GM19240 (cell line): ENCODE results near the gene WWC1.
"Not testable (repeated sequence)": the region's sequence is repeated elsewhere in the genome, so short reads cannot be mapped to it uniquely, and the experiment has no call there.

Source experiments
- DNase-seq: peaks from one replicate; pipeline ENCODE4 v3.0.0; 2011; ENCODE audit warnings: low spot score; ENCODE audit not compliant: insufficient read length

WWC1 gene

DNA sequence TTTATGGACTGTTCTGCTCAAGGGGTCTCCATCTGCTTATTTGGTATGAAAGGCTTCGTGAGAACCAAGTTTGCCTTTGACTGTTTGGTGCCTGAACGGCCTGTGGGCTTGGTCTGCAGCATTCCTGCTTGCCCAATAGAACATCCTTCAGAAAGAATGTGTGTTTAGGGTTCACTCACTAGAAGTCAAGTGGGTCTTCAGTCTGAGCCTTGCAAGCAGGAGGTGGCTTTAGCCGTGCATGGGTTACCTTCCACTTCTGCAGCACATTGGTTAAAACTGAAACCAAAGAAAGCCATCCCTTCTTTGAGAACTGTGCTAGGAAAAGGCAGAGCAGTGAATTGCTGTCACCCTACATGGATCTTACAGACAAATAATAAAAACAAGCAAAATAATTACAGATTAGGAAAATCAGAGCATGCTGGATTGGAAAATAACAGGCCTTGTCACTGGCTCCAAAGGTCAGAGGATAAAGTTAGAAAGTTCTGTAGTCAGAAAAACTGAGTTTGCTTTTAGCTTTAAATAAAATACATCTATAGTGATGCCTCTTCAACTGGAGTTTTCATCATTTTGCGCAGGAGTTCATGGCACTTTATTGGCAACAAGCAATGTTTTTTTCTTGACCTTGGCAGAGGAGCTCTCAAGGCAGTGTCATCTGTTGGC lies 16.6 kb downstream of the WWC1 start:
- no peak for DNase-seq

DNA sequence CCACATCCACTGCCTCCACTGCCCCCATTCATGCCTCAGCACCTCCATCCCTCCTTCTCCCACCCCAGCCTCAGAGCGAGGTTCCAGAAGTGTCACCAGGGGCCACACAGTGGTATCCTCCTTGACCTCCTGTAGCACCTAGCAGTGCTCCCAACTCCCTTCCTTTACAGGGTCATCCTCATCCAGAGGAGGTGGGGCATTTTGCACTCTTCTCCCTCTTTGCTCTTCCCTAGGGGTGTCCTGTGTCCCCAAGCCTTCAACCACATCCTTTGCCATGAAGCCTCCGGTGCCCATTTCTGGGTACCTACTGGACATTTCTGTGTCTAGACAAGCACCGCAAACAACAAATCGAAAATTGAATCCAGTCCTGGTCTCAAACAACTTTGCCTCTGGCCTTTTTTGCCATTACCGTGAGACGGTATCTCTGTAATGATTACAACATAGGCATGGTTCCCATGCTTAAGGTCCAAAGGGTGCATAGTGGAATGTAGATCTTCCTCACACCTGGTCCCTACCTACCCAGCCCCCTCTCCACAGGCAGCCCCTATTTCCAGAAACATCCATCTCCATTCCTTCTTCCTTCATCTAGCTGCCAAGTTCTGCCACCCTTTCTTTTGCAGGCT lies 17.6 kb downstream of the WWC1 start:
- DNase-seq: no peak

DNA sequence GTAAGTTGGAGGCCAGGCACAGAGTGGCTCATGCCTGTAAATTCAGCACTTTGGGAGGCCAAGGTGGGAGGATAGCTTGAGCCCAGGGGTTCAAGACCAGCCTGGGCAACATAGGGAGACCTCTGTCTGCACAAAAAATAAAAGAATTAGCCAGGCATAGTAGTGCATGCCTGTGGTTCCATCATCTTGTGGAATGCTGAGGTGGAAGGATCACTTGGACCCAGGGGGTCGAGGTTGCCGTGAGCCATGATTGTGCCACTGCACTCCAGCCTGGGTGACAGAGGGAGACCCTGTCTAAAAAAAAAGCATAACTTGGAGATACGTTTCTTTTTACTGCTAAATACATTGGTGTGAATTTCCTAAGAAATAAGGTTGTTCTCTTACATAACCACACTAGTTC lies 19.1 kb downstream of the WWC1 start:
- DNase-seq: not testable (repeated sequence)

DNA sequence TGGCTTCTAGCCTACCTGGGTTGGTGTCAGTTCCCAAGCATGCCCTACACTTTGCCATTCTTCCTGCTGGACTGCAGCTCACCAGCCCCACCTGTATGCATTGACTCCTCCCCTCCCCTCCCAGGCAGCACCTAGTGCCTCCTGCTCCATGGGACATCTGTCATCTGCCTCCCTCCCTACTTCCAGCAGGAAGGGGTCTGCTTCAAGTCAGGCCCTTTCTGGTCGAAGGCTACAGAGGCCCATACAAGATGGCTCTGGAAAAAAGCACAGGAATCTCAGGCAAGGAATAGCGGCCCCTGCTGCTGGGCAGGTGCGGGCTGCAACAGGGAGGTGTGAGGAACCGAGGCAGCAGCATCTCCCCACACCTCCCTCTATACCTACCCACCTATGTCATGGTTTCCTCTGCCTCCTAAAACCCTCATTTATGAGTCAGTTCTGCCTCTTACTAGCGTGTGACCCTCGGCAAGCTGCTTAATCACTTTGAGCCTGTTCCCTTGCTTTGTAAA lies 19.7 kb downstream of the WWC1 start:
- no peak for DNase-seq

DNA sequence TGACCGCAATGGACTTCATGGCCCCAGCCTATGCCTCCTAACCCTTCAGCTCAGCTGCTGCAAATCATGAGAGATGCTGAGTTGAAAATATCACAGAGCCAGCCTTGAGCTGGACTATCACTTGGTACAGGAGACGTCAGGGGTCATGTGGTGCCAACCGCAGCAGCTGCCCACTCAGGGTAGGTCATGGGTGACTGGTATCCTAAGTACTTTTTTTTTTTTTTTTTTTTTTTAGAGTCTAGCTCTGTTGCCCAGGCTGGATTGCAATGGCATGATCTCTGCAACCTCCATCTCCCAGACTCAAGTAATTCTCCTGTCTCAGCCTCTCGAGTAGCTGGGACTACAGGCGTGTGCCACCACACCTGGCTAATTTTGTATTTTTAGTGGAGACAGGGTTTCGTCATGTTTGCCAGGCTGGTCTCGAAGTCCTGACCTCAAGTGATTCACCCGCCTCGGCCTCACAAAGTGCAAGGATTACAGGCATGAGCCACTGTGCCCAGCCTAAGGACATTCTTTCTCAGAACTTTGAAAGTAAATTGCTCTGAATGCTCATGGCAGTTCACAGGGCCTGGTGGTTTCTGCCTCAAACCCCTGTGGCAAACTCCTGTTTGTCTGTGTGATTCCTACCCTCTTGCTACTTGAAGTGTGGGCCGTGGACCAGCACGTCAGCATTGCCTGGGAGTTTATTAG lies 21.3 kb downstream of the WWC1 start:
- no peak for DNase-seq

DNA sequence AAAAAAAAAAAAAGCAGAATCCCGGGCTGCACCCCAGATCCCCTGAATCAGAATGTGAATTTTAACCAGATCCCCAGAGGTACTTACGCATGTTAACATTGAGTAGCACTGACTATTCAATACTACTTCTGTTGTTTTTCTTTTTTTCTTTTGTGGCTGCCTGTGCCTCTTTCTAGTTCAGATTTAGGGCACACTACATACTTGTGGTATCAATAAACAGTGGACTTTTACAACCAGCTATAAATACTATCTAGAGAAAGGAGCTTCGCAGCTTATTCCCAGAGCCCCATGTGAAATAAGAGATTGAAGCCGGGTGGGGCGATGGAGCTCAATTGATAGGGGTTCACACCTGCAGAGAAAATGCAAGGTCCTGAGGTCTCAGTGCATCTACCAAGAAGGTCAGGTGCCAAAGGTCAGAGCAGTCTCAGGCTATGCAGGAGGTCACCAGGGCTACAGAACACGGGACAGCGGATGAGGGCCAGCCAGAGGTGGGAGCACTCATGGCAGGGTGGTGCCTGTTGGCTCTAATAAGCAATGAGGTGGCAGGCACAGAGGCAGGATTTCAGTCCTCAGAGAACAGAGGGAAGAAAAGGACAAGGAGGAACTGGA lies 22.3 kb downstream of the WWC1 start:
- DNase-seq: no peak

DNA sequence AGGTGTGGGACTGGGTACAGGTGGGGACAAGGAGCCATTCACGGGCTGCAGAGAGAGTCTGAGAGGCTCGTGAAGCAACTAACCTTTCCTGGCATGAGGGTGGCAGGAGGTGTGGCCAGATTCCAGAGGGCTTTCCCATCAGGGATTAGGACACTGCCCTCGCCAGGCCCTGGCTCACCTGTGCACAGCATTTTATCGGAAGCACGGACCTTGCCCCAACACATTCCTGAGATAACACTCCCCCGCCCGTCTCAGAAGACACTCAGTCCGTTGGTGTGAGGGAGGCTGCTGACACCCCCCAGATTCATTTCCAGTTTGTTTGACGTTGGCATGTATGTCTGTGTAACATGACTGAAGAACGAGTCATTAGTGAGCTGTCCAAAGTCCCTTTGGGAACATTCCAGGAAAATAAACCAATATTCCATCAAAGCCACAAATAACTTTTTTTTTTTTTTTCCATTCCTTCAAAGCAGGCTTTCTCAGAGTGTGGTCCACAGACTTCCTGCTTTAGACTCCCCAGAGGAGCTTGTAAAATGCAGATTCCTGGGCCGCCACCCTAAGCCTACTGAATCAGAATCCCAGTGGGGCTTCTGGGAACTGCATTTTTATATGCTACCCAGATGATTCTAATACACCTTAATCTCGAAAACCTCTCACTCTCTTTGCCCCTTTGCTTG lies 23.4 kb downstream of the WWC1 start:
- no peak for DNase-seq

DNA sequence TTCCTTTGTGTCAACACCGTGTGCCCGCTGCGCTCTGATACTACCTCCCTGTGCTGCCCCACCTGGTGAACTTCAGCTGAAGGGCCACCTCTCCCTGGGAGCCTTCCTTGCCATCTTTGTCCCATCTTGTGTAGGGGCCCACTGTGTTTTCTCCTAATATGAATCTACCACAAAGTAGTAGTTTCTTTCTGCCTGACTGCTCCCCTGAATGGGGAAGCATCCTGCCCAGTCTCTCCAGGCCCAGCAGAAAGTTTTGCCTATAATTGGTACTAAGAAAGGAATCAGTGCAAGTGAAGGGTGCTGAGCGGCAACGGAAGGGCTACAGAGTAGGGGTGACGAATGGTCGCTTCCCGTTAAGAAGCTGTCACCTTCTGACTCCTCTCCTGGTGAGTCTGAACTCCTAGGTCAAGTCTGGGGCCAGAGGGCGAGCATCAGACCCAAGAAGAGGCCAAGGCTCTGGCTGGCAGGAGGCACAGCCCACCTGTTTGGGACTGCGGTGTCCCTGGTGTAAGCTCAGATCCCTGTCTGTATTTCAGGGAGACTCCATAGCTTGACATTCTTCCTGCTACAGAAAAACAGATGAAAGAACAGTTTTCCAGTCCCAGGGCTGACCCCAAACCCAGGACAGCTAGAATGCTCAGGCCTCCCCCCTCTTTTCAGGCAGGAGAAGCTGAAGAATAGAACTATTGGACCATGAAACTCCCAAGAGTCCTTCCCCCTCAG lies 24.1 kb downstream of the WWC1 start:
- DNase-seq: no peak

DNA sequence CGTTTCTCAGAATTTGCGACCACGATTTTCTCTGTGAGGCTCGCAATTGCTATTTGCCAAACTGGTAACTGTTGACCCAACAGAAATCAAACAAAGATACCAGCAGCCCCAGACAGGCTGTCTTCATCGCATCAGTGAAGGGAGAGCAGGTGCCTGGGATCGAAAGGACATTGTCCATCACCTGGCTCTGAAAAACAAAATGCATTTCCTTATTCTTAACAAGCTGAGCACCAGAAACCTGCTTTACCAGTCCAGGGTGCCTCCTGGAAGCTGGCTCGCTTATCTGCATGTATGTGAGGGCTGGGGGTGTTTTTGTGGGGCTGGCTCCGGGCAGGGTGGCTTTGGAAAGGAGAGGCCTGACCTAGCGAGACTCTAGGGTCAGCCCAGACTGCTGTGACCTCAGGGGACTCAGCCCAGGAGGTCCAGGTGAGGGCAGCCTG lies 24.7 kb downstream of the WWC1 start:
- no peak for DNase-seq

DNA sequence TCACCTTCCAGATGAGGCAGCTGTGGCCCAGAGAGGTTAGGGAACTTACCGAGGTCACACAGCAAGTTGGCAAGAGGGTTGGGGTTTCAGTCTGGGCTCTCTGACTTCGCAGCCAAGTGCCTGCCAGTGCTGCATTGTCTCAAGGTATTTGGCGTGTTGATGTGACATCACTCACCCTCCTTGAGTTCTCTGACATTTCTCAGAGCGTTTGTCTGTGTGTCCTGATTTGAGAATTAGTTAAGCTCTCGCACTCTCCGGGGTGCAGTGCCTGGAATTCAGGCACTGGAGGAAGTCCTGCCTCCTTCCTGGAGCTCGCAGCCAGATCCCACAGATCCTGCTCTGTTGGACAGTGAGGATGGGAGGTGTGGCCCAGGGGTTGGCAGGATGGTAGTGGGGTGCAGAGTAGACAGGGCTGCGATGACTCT lies 25.7 kb downstream of the WWC1 start:
- DNase-seq: no peak

DNA sequence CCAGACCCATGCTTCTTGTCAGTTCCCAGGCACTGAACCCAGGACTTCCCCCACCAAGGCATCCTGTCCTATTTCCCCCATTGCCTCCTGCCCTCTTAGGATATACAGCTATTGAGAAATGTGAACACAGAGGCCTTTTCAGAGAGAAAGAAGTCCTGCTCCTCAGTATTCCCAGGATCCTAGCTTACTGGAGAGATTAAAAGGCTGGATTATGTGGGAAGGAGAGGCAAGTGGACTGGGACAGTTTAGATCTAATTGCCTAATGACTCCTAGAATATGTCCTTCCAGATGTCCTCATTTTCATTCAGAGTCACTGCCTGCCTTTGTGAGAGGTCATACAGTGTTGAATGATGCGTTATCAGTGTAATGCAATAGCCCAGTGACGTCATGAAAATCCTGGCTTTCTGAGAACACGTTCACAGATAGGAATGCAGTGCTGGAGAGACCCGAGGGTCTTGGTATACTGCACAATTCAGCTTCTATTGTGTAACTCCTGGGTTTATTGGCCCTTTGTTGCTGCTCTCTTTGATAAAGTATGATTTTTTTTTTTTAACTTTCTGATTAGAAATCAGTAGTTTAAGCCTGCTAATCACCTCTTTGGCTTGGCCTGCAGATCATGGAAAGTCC lies 26.2 kb downstream of the WWC1 start:
- DNase-seq: no peak

DNA sequence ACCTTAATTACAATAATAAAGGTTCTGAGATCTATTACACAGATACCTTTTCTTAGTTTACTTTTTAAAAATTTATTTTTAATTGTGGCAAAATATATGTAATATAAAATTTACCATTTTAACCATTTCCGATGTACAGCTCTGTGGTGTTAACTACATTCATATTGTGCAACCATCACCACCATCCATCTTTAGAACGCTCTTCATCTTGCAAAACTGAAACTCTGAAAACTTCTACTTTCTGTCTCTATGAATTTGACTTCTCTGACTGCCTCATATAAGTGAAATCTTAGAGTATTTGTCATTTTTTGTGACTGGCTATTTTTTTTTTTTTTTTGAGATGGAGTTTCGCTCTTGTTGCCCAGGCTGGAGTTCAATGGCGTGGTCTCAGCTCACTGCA lies 26.8 kb downstream of the WWC1 start:
- DNase-seq: no peak

DNA sequence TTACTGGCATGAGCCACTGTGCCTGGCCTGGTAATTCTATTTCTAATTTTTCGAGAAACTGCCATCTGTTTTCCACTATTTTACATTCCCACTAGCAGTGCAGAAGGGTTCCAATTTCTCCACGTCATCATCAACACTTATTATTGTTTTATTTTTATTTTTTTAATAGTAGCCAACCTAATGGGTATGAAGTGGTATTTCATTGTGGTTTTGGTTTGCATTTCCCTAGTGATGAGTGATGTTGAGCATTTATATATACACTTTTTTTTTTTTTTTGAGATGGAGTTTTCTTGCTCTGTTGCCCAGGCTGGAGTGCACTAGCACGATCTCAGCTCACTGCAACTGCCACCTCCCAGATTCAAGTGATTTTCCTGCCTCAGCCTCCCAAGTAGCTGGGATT lies 28.3 kb downstream of the WWC1 start:
- no peak for DNase-seq

DNA sequence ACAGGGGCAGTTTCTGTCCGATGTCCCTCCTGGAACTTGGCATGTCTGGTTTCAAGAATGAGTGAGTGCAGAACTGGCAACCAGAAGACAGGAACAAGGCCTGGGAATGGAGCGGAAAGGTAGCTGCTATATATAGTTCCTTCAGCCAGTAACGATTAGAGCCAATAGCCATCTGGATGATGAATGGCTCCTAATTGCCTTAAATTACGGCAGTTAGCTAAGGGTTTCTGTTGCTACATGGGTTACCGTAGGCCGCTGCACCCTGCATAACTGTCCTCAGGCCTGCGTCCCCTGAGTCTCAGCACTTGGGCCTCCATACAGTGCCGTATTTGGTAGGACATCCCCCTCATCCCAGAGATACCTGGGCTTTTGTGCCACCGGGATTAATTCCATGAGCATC lies 29.4 kb downstream of the WWC1 start:
- no peak for DNase-seq

DNA sequence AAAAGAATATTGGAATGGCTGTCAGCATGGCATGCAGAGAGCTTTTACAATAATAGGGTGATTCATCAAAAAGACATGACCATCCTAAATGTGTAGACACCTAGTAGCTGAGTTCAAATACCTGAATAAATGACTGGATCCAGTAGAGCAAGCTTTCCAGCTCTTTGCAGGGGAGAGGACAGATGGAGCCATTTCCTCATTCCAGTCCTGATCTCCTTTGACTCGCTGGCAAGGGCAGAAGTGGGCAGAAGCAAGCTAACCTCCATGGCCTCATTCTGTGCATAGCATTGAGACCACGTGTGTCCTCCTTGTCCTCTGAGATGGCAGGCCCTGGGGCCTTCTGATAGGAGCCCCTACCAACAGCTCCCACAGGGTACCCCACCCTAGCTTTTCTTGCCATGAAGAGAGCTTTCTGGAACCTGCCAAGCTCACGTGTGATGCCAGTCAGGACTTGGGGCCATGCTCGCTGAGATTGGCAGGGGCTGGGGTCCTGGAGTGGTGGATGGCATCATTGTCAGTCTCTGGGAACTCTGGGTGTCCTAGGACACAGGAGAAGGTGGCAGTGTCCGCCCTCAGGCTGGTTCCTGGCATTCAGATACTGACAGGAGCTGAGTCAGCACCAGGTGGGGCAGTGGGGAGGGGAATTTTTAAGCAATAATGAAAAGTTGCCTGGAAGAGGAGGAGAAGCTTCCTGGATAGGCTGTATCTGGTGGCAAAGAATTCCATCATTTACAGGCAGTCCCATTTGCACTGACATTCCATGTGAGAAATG lies 33.6 kb downstream of the WWC1 start:
- no peak for DNase-seq

DNA sequence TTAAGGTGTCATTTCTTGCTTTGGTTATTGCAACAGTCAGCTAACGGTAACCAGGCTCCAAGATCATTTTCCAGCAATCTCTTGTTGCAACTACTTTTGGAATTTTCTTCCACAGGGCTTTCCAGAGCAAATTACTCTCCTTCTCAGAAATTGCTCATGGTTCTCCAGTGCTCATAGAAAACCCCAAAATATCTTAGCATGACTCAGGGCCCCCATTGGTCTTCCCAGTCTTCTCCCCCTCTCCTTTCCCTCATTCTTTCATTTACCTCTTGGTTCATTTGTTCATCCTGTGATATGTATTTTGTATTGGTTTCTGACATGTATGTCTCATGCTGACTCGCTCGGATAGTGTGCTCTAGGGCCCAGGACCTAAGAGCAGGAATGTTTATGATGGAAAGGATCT lies 35.6 kb downstream of the WWC1 start:
- DNase-seq: no peak

DNA sequence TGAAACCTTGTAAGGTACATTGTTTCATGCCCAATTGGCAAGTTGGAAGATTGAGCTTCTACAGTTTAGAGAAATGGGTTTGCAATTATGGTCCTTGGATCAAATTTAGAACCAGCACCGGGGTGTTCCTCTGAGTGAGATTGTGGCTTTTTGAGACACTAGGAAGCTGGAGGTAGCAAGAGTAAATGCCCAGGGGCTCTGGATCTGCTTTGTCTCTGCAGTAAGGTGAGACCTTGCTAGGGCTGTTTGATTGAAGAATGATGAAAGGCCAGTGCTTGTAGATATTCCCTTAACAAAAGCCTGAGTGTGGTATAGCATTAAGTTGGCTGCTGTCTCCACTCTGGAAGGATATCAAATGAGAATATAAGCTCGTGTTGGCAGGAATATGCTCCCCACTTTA lies 36.0 kb downstream of the WWC1 start:
- DNase-seq: no peak

DNA sequence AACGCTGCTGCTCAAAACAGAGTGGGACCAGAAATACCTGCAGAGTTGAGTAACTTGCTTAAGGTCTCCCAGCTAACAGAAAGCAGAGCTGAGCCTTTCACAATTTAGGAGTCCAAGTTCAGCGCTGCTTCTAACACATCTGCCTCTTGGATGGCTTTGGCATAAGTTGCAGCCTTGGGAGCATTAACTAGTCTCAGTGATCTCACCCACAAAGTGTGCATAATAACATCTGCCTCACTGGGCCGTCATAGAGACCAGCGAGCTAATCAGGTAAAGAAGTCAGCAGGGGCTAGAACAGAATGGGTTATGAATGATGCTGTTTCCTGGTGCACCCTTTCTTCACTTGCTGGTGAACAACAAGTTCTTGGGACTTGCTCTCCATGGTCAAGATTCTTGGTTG lies 36.5 kb downstream of the WWC1 start:
- no peak for DNase-seq

DNA sequence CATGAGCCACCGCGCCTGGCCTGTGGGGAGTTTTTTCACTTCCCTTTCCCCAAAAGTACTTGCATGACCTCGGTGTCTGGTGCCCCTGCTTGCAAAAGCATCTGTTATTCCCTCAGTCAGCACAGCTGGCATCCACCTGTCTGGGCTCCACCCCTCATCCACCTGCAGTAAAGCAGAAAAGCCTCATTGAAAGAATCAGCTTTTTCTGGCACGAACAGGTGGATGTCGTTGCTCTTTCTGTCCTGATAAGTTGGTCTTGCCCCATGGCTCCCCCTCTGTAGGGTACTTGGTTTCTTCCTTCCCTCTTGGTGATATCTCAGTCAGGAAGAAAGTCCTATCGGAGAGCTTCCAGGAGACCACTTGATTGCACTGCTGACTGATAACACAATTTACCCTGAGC lies 37.4 kb downstream of the WWC1 start:
- peak; percentile 13 for DNase-seq

DNA sequence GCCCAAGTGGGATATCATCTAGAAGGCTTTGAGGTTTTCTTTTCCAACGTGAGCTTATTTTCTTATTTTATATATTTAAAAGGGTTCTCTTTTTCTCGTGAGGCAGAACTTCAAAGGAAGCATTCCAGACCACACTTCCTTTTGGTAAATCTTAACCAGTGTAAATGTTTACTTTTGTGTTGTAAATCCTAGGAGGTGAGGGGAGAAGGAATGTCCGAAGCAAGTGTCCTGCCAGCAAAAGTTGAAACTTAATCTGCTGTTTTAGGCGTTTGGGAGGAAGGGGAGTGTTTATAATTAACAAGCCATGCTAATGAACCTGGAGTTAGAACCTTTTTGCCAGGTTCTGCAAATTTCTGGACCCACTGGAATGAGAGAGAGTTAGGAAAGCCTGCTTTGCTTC lies 37.9 kb downstream of the WWC1 start:
- no peak for DNase-seq
